ENCODE results near the gene ANO2. TPM values are rescaled to one million over a fixed set of nuclear protein-coding genes. Genes with fewer than 3 reads are reported as not detected.

ANO2 gene
- total RNA-seq, 1 donor from 2014 or later = 1.9 TPM

GRCh38 chr12:5792343-5792742 lies 152.7 kb downstream of the ANO2 start:
- H3K4me1 Mint-ChIP-seq = no peaks in the 10 kb centered on the region
- TF ChIP-seq CTCF (conservative IDR thresholded peaks at IDR 0.05) = no peak
- no peak for DNase-seq (ENCODE audit: low read depth, low spot score)
- no peak overlapping the region for H3K4me3 Mint-ChIP-seq
- no peak overlapping the region for H3K27ac Mint-ChIP-seq (ENCODE audit: unreplicated experiment)
- H3K9me3 Mint-ChIP-seq = no peaks in the 10 kb centered on the region
- no peaks in the 10 kb centered on the region for H3K36me3 Mint-ChIP-seq (ENCODE audit: low read depth)
- H3K27me3 Mint-ChIP-seq (ENCODE audit: low read depth) = no peaks in the 10 kb centered on the region

GRCh38 chr12:5789469-5789968 lies 155.5 kb downstream of the ANO2 start:
- Mint-ChIP-seq H3K9me3 (no peaks in the 10 kb centered on the region), H3K4me1 (no peaks in the 10 kb centered on the region), H3K27me3 (ENCODE audit: low read depth) (no peaks in the 10 kb centered on the region), H3K36me3 (ENCODE audit: low read depth) (no peaks in the 10 kb centered on the region), H3K4me3 (no peak overlapping the region), H3K27ac (ENCODE audit: unreplicated experiment) (no peak overlapping the region)
- TF ChIP-seq CTCF (conservative IDR thresholded peaks at IDR 0.05) = no peak
- DNase-seq (ENCODE audit: low read depth, low spot score) = no peak

GRCh38 chr12:5787828-5788227 lies 157.2 kb downstream of the ANO2 start:
- Mint-ChIP-seq H3K4me3 (no peak overlapping the region), H3K9me3 (peaks cover 6% of the 10 kb centered on the region), H3K27ac (ENCODE audit: unreplicated experiment) (no peak overlapping the region), H3K36me3 (ENCODE audit: low read depth) (no peaks in the 10 kb centered on the region), H3K4me1 (no peaks in the 10 kb centered on the region), H3K27me3 (ENCODE audit: low read depth) (no peaks in the 10 kb centered on the region)
- TF ChIP-seq CTCF (conservative IDR thresholded peaks at IDR 0.05) = no peak
- no peak for DNase-seq (ENCODE audit: low read depth, low spot score)

- Mint-ChIP-seq H3K4me1 (no peaks in the 10 kb centered on the region), H3K4me3 (no peak overlapping the region), H3K27ac (ENCODE audit: unreplicated experiment) (no peak overlapping the region), H3K9me3 (peaks cover 6% of the 10 kb centered on the region), H3K36me3 (ENCODE audit: low read depth) (no peaks in the 10 kb centered on the region), H3K27me3 (ENCODE audit: low read depth) (no peaks in the 10 kb centered on the region)
- DNase-seq (ENCODE audit: low read depth, low spot score) = no peak
- TF ChIP-seq CTCF (conservative IDR thresholded peaks at IDR 0.05) = no peak
These were observed 159.5 kb downstream of the ANO2 start for GRCh38 chr12:5785601-5786000.

GRCh38 chr12:5784462-5785130 lies 160.5 kb downstream of the ANO2 start:
- Mint-ChIP-seq H3K27ac (ENCODE audit: unreplicated experiment) (no peak overlapping the region), H3K36me3 (ENCODE audit: low read depth) (no peaks in the 10 kb centered on the region)
- DNase-seq (ENCODE audit: low read depth, low spot score) = no peak

More at GRCh38 chr12:5784462-5785130, 160.5 kb downstream of the ANO2 start:
- H3K4me3 Mint-ChIP-seq = no peak overlapping the region
- peaks cover 6% of the 10 kb centered on the region for H3K9me3 Mint-ChIP-seq
- no peak for TF ChIP-seq CTCF (conservative IDR thresholded peaks at IDR 0.05)
- no peaks in the 10 kb centered on the region for H3K4me1 Mint-ChIP-seq
- H3K27me3 Mint-ChIP-seq (ENCODE audit: low read depth) = no peaks in the 10 kb centered on the region

All from neural crest cell (in vitro differentiated cells).